Liver (tissue), 9 donors: Measurements from ENCODE around the gene TBC1D14. TPM values are rescaled to one million over a fixed set of nuclear protein-coding genes. Genes with fewer than 3 reads are reported as not detected.

ENCODE experiments used
- DNase-seq: peaks from one replicate; pipeline ENCODE4 v3.0.0-alpha.2; 2017; ENCODE audit warnings: low spot score
- H3K27ac ChIP-seq, 2 donors: one replicate each; pipeline ENCODE4 v1.7.0; 2013; ENCODE audit warnings: inconsistent platforms in 2 of 2, low read length in 2 of 2, control low read depth in 1 of 2, low read depth in 1 of 2, mild to moderate bottlenecking in 1 of 2
- H3K27me3 ChIP-seq, 4 donors: one replicate each; pipeline versions ENCODE4 v1.6.1 to v1.7.0; 2013; ENCODE audit warnings: low read length in 3 of 4, inconsistent platforms in 1 of 4, mild to moderate bottlenecking in 1 of 4, moderate library complexity in 1 of 4; ENCODE audit not compliant: control insufficient read depth in 4 of 4, insufficient read depth in 4 of 4
- H3K36me3 ChIP-seq, 4 donors: one replicate each; pipeline versions ENCODE4 v1.6.1 to v1.7.0; 2013; ENCODE audit warnings: low read length in 3 of 4, mild to moderate bottlenecking in 3 of 4, low read depth in 1 of 4, moderate library complexity in 1 of 4; ENCODE audit not compliant: control insufficient read depth in 4 of 4, insufficient read depth in 3 of 4
- H3K4me1 ChIP-seq, 4 donors: one replicate each; pipeline versions ENCODE4 v1.6.1 to v1.7.0; 2013; ENCODE audit warnings: low read length in 3 of 4, mild to moderate bottlenecking in 3 of 4, moderate library complexity in 1 of 4; ENCODE audit not compliant: control insufficient read depth in 4 of 4, insufficient read depth in 4 of 4
- H3K4me3 ChIP-seq, 3 donors: one replicate each; pipeline versions ENCODE4 v1.6.1 to v1.7.0; 2013; ENCODE audit warnings: low read length in 3 of 3, control low read depth in 1 of 3, low read depth in 1 of 3, mild to moderate bottlenecking in 1 of 3
- H3K9ac ChIP-seq, 2 donors: one replicate each; pipeline ENCODE4 v1.7.0; 2013; ENCODE audit warnings: low read length in 2 of 2, mild to moderate bottlenecking in 2 of 2, moderate library complexity in 2 of 2, control low read depth in 1 of 2, low read depth in 1 of 2
- H3K9me3 ChIP-seq, 4 donors: one replicate each; pipeline versions ENCODE4 v1.6.1 to v1.7.0; 2013; ENCODE audit warnings: low read length in 3 of 4; ENCODE audit not compliant: control insufficient read depth in 4 of 4
- ATF3 ChIP-seq: IDR thresholded peaks from 2 replicates; pipeline ENCODE4 v1.6.1; 2016; ENCODE audit warnings: antibody characterized with exemption
- CTCF ChIP-seq: fragments of 150-350 bp; IDR thresholded peaks from 2 replicates; pipeline ENCODE4 v1.5.1; 2017; ENCODE audit warnings: improper control_type of control experiment, low read depth, low read length; ENCODE audit not compliant: missing input control
- EGR1 ChIP-seq, 2 donors: IDR thresholded peaks; 2 replicates each; pipeline ENCODE4 v1.6.1; 2016 to 2018; ENCODE audit warnings: antibody characterized with exemption in 2 of 2, low read depth in 2 of 2
- FOXA1 ChIP-seq: IDR thresholded peaks from 2 replicates; pipeline ENCODE4 v1.6.1; 2016; ENCODE audit warnings: antibody characterized with exemption
- FOXA2 ChIP-seq: IDR thresholded peaks from 2 replicates; pipeline ENCODE4 v1.6.1; 2016; ENCODE audit warnings: antibody characterized with exemption
- GABPA ChIP-seq, 2 donors: IDR thresholded peaks in 1 of 2; conservative IDR thresholded peaks in 1 of 2; 2 replicates each; pipeline ENCODE4 v1.6.1; 2016; ENCODE audit warnings: antibody characterized with exemption in 2 of 2, mild to moderate bottlenecking in 1 of 2, moderate library complexity in 1 of 2
- HNF4A ChIP-seq, 2 donors: conservative IDR thresholded peaks; 2 replicates each; pipeline ENCODE4 v1.6.1; 2016; ENCODE audit warnings: antibody characterized with exemption in 2 of 2, mild to moderate bottlenecking in 2 of 2
- HNF4G ChIP-seq: IDR thresholded peaks from 2 replicates; pipeline ENCODE4 v1.6.1; 2016; ENCODE audit warnings: antibody characterized with exemption
- JUND ChIP-seq, 2 donors: IDR thresholded peaks; 2 replicates each; pipeline ENCODE4 v1.6.1; 2016; ENCODE audit warnings: antibody characterized with exemption in 2 of 2
- NR2F2 ChIP-seq: IDR thresholded peaks from 2 replicates; pipeline ENCODE4 v1.6.1; 2016; ENCODE audit warnings: antibody characterized with exemption
- RAD21 ChIP-seq, 2 donors: IDR thresholded peaks; 2 replicates each; pipeline ENCODE4 v1.6.1; 2016; ENCODE audit warnings: antibody characterized with exemption in 2 of 2, mild to moderate bottlenecking in 2 of 2
- REST ChIP-seq: IDR thresholded peaks from 2 replicates; pipeline ENCODE4 v1.6.1; 2016; ENCODE audit warnings: antibody characterized with exemption, mild to moderate bottlenecking
- RXRA ChIP-seq, 2 donors: IDR thresholded peaks; 2 replicates each; pipeline ENCODE4 v1.6.1; 2017 to 2018; ENCODE audit warnings: antibody characterized with exemption in 2 of 2, mild to moderate bottlenecking in 1 of 2
- SP1 ChIP-seq: IDR thresholded peaks from 2 replicates; pipeline ENCODE4 v1.6.1; 2018; ENCODE audit warnings: antibody characterized with exemption, mild to moderate bottlenecking
- TAF1 ChIP-seq: conservative IDR thresholded peaks from 2 replicates; pipeline ENCODE4 v1.6.1; 2016; ENCODE audit warnings: antibody characterized with exemption, mild to moderate bottlenecking
- YY1 ChIP-seq: IDR thresholded peaks from 2 replicates; pipeline ENCODE4 v1.6.1; 2016; ENCODE audit warnings: antibody characterized with exemption, mild to moderate bottlenecking
- ZBTB33 ChIP-seq: IDR thresholded peaks from 2 replicates; pipeline ENCODE4 v1.6.1; 2016; ENCODE audit warnings: antibody characterized with exemption
- WGBS: extraction: QIAGEN DNeasy Blood & Tissue Kit; methylation state at CpG from one replicate; pipeline ENCODE4 v1.1.7; 2013; 5-methylcytosine and 5-hydroxymethylcytosine counted together
- polyA plus RNA-seq, 2 donors: library from polyadenylated mRNA; stranded (reverse) in 1 of 2; unstranded in 1 of 2; fragments of 200-250 nt in 1 of 2; fragments of >200 nt in 1 of 2; fragmentation: Nextera tagmentation in 1 of 2; extraction: Ambion mirVana in 1 of 2; gene quantifications; one replicate each; pipeline versions ENCODE4 v1.2.1 to v1.2.3, GENCODE V29; 2013 to 2015
- total RNA-seq, 2 donors: library from RNA; depleted of rRNA; stranded (reverse); fragments of >200 nt; gene quantifications; one replicate each; pipeline ENCODE4 v1.2.3, GENCODE V29; 2014
- donor health status: healthy.
- donor health status: healthy.
- donor health status: healthy.
- donor health status: healthy.
- donor health status: healthy.

Gene TBC1D14
- total and polyA plus RNA-seq, 4 donors = 10.0 to 45.2 (median 22.7) TPM

GRCh38 chr4:6892909-6893202, 16.8 kb upstream of the TBC1D14 start:
- H3K36me3 ChIP-seq = no peaks in the 10 kb centered on the region
- H3K9me3 ChIP-seq = peaks cover 0 to 3% (median 0%) of the 10 kb centered on the region in 4 donors
- 67% methylated on average over 6 of the region's 6 CpGs for WGBS
- H3K4me1 ChIP-seq = peaks cover 15 to 35% (median 26%) of the 10 kb centered on the region in 4 donors
- no peak for DNase-seq
- H3K27ac ChIP-seq = peak overlapping the region; percentile 91 to 92
- H3K4me3 ChIP-seq = peak overlapping the region in 2 of 3 donors; percentile 22 to 28
- TF ChIP-seq CTCF (no peak), ATF3 (no peak), NR2F2 (no peak), FOXA1 (no peak), REST (no peak), GABPA (IDR thresholded peaks at IDR 0.05 in 1 of 2, conservative IDR thresholded peaks at IDR 0.05 in 1 of 2) (no peak), RXRA (IDR thresholded peaks at IDR 0.05) (no peak), HNF4A (conservative IDR thresholded peaks at IDR 0.05) (no peak), ZBTB33 (no peak), YY1 (no peak), EGR1 (IDR thresholded peaks at IDR 0.05; ENCODE audit: low read depth in 2 of 2) (no peak), TAF1 (no peak), JUND (IDR thresholded peaks at IDR 0.05) (no peak)
- H3K27me3 ChIP-seq = no peaks in the 10 kb centered on the region
- peak overlapping the region; percentile 45 to 77 for H3K9ac ChIP-seq

GRCh38 chr4:6893449-6894085, 16.1 kb upstream of the TBC1D14 start:
- 22% methylated on average over 7 of the region's 7 CpGs for WGBS
- Histone ChIP-seq H3K36me3 (no peaks in the 10 kb centered on the region), H3K9ac (peak overlapping the region; percentile 9 to 93), H3K27me3 (no peaks in the 10 kb centered on the region), H3K9me3 (peaks cover 0 to 3% (median 0%) of the 10 kb centered on the region in 4 donors), H3K4me3 (no peak overlapping the region), H3K4me1 (peaks cover 13 to 35% (median 26%) of the 10 kb centered on the region in 4 donors), H3K27ac (peak overlapping the region; percentile 91 to 92)
- peak; percentile 64 for DNase-seq
- TF ChIP-seq TAF1 (peak; percentile 53), RAD21 (IDR thresholded peaks at IDR 0.05) (peak; percentile 65 to 66), ATF3 (peak; percentile 75), SP1 (peak; percentile 100), RXRA (IDR thresholded peaks at IDR 0.05) (peak; percentile 95 to 98), EGR1 (IDR thresholded peaks at IDR 0.05; ENCODE audit: low read depth in 2 of 2) (peak in 1 of 2 donors; percentile 70), GABPA (IDR thresholded peaks at IDR 0.05 in 1 of 2, conservative IDR thresholded peaks at IDR 0.05 in 1 of 2) (peak in 1 of 2 donors; percentile 62), FOXA2 (peak; percentile 83), JUND (IDR thresholded peaks at IDR 0.05) (peak; percentile 66 to 78), ZBTB33 (peak; percentile 80), HNF4A (conservative IDR thresholded peaks at IDR 0.05) (peak; percentile 95 to 99), YY1 (peak; percentile 93), HNF4G (peak; percentile 97), NR2F2 (no peak), CTCF (no peak)
